Fibroblast of mammary gland (primary cell): ENCODE measurements around the gene MESP1.

Experiments
- DNase-seq: peaks from one replicate; pipeline ENCODE4 v3.0.0-alpha.2; 2010; ENCODE audit warnings: low read depth
- H3K4me3 ChIP-seq: 2 replicates; pipeline ENCODE4 v1.5.1; 2011; ENCODE audit warnings: low read depth, mild to moderate bottlenecking, low read length, moderate library complexity; ENCODE audit not compliant: control insufficient read depth
- CTCF ChIP-seq: conservative IDR thresholded peaks from 2 replicates; pipeline ENCODE4 v1.5.1; 2011; ENCODE audit warnings: low read depth, low read length, inconsistent platforms; ENCODE audit not compliant: control insufficient read depth, insufficient read depth

The MESP1 gene

GRCh38 chr15:89781055-89781454 lies 30.0 kb upstream of the MESP1 start:
- no peak overlapping the region for H3K4me3 ChIP-seq
- DNase-seq: no peak
- TF ChIP-seq CTCF: no peak

GRCh38 chr15:89780601-89781000 lies 29.6 kb upstream of the MESP1 start:
- TF ChIP-seq CTCF: no peak
- no peak for DNase-seq
- no peak overlapping the region for H3K4me3 ChIP-seq

- no peak overlapping the region for H3K4me3 ChIP-seq
- DNase-seq: no peak
- no peak for TF ChIP-seq CTCF
These were observed 27.8 kb upstream of the MESP1 start for GRCh38 chr15:89778861-89779260.

- no peak for TF ChIP-seq CTCF
- no peak for DNase-seq
- no peak overlapping the region for H3K4me3 ChIP-seq
These were observed 26.8 kb upstream of the MESP1 start for GRCh38 chr15:89777782-89778380.

- H3K4me3 ChIP-seq: no peak overlapping the region
- DNase-seq: no peak
- no peak for TF ChIP-seq CTCF
These were observed 26.2 kb upstream of the MESP1 start for GRCh38 chr15:89777073-89777751.

GRCh38 chr15:89776274-89777072 lies 25.4 kb upstream of the MESP1 start, which contains the start of gene MESP2:
Gene MESP2 (plus strand): TSS chr15:89776332. CDS start chr15:89776358, 26 bp downstream.
- TF ChIP-seq CTCF: peak; percentile 26
- H3K4me3 ChIP-seq: peak within 1 kb of the TSS; percentile 27
- peak; percentile 74 for DNase-seq
